HEK293 (cell line): ENCODE measurements around the gene KCNIP4.

Experiments used
- CTCF ChIA-PET: fragments of 350-600 bp; formaldehyde crosslinking; extraction: SDS; loops from one replicate; lab custom pipeline; 2021; ENCODE audit warnings: antibody characterized with exemption; lab: Yijun Ruan, JAX
- POLR2A ChIA-PET: fragments of 300-600 bp; formaldehyde crosslinking; extraction: SDS; loops from one replicate; lab custom pipeline; 2020; ENCODE audit warnings: antibody characterized with exemption, inconsistent platforms; lab: Yijun Ruan, JAX
- H3K27ac ChIP-seq: fragments of 200-500 bp; sonication (Bioruptor generic); 2 replicates; pipeline ENCODE4 v1.5.1; 2014; ENCODE audit warnings: low read depth, low read length, control low read depth, inconsistent platforms; ENCODE audit errors: extremely low read depth
- H3K36me3 ChIP-seq, 2 experiments: fragments of 200-500 bp in 1 of 2; sonication (Bioruptor generic) in 1 of 2; 1 replicate in 1 of 2; 2 replicates in 1 of 2; pipeline ENCODE4 v1.5.1; 2014 to 2017; ENCODE audit warnings: inconsistent platforms in 2 of 2, low read length in 2 of 2; ENCODE audit not compliant: control insufficient read depth in 2 of 2, insufficient read depth in 1 of 2
- H3K4me1 ChIP-seq: fragments of 200-500 bp; sonication (Bioruptor generic); 2 replicates; pipeline ENCODE4 v1.5.1; 2014; ENCODE audit warnings: mild to moderate bottlenecking, low read length, inconsistent platforms; ENCODE audit not compliant: control insufficient read depth, insufficient read depth
- H3K4me3 ChIP-seq: 2 replicates; pipeline ENCODE4 v1.5.1; 2011; ENCODE audit warnings: low read depth, mild to moderate bottlenecking, control low read depth, low read length, moderate library complexity
- H3K9me3 ChIP-seq: fragments of 200-500 bp; sonication (Bioruptor generic); 2 replicates; pipeline ENCODE4 v1.5.1; 2014; ENCODE audit warnings: low read depth, low read length, inconsistent platforms; ENCODE audit not compliant: control insufficient read depth, insufficient read depth
- REST ChIP-seq: fragments of 450-650 bp; formaldehyde crosslinking; IDR thresholded peaks from 2 replicates; pipeline ENCODE4 v1.5.1; 2016; ENCODE audit warnings: missing biosample characterization, missing genetic modification characterization
- YY2 ChIP-seq: fragments of 450-650 bp; formaldehyde crosslinking; IDR thresholded peaks from 2 replicates; pipeline ENCODE4 v1.5.1; 2016; ENCODE audit warnings: missing biosample characterization, missing genetic modification characterization
- ZBTB1 ChIP-seq: fragments of 450-650 bp; formaldehyde crosslinking; IDR thresholded peaks from 2 replicates; pipeline ENCODE4 v1.5.1; 2016; ENCODE audit warnings: missing biosample characterization, missing genetic modification characterization
- ZBTB10 ChIP-seq: fragments of 450-650 bp; formaldehyde crosslinking; IDR thresholded peaks from 2 replicates; pipeline ENCODE4 v1.5.1; 2016; ENCODE audit warnings: missing biosample characterization, missing genetic modification characterization
- ZBTB21 ChIP-seq: fragments of 450-650 bp; formaldehyde crosslinking; IDR thresholded peaks from 2 replicates; pipeline ENCODE4 v1.5.1; 2017; ENCODE audit warnings: missing biosample characterization, missing genetic modification characterization
- ZNF146 ChIP-seq: fragments of 450-650 bp; formaldehyde crosslinking; IDR thresholded peaks from 2 replicates; pipeline ENCODE4 v1.5.1; 2016; ENCODE audit warnings: missing biosample characterization, missing genetic modification characterization
- ZNF16 ChIP-seq: fragments of 450-650 bp; formaldehyde crosslinking; IDR thresholded peaks from 2 replicates; pipeline ENCODE4 v1.5.1; 2016; ENCODE audit warnings: low read depth, missing biosample characterization, missing genetic modification characterization
- ZNF341 ChIP-seq: fragments of 450-650 bp; formaldehyde crosslinking; IDR thresholded peaks from 2 replicates; pipeline ENCODE4; 2016; ENCODE audit warnings: low read depth, missing biosample characterization, missing genetic modification characterization
- ZNF394 ChIP-seq: fragments of 450-650 bp; formaldehyde crosslinking; IDR thresholded peaks from 2 replicates; pipeline ENCODE4 v1.5.1; 2016; ENCODE audit warnings: missing biosample characterization, missing genetic modification characterization, mild to moderate bottlenecking, moderate library complexity, borderline replicate concordance
- ZNF560 ChIP-seq: fragments of 450-650 bp; formaldehyde crosslinking; IDR thresholded peaks from 2 replicates; pipeline ENCODE4 v1.5.1; 2017; ENCODE audit warnings: missing biosample characterization, missing genetic modification characterization, borderline replicate concordance
- ZNF626 ChIP-seq: fragments of 450-650 bp; sonication (Bioruptor Pico); formaldehyde crosslinking; IDR thresholded peaks from 2 replicates; pipeline ENCODE4 v1.5.1; 2018; ENCODE audit warnings: missing biosample characterization, missing genetic modification characterization, inconsistent platforms
- ZNF658 ChIP-seq: fragments of 450-650 bp; formaldehyde crosslinking; IDR thresholded peaks from 2 replicates; pipeline ENCODE4; 2016; ENCODE audit warnings: missing biosample characterization, missing genetic modification characterization
- ZNF677 ChIP-seq: fragments of 450-650 bp; IDR thresholded peaks from 2 replicates; pipeline ENCODE4 v1.5.0; 2018; ENCODE audit warnings: missing biosample characterization, mild to moderate bottlenecking, missing genetic modification characterization, moderate library complexity
- ZSCAN30 ChIP-seq: fragments of 450-650 bp; IDR thresholded peaks from 2 replicates; pipeline ENCODE4 v1.5.1; 2018; ENCODE audit warnings: missing biosample characterization, mild to moderate bottlenecking, missing genetic modification characterization, moderate library complexity
- TF ChIP-seq, protein P1 (sequence below): fragments of 450-650 bp; formaldehyde crosslinking; IDR thresholded peaks from 2 replicates; pipeline ENCODE4 v1.5.1; 2017; ENCODE audit warnings: missing biosample characterization, missing genetic modification characterization
- TF ChIP-seq, protein P2 (sequence below): fragments of 450-650 bp; formaldehyde crosslinking; IDR thresholded peaks from 2 replicates; pipeline ENCODE4 v1.5.1; 2016; ENCODE audit warnings: missing biosample characterization, missing genetic modification characterization

Gene KCNIP4

GRCh38 chr4:21879187-21879586 lies 69.4 kb downstream of the KCNIP4 start:
- no peaks in the 10 kb centered on the region for H3K9me3 ChIP-seq
- ChIA-PET CTCF (no interaction called here), POLR2A (no interaction called here)
- TF ChIP-seq ZNF626 (tag by site-specific recombination) (no peak), REST (tag by site-specific recombination) (no peak), YY2 (tag by site-specific recombination) (no peak), ZNF677 (tag by site-specific recombination) (no peak), ZNF341 (no peak), ZBTB21 (tag by site-specific recombination) (no peak)
- no peak overlapping the region for H3K4me3 ChIP-seq
- H3K36me3 ChIP-seq, result no peaks in the 10 kb centered on the region
- H3K4me1 ChIP-seq, result no peaks in the 10 kb centered on the region
- no peak overlapping the region for H3K27ac ChIP-seq

DNA sequence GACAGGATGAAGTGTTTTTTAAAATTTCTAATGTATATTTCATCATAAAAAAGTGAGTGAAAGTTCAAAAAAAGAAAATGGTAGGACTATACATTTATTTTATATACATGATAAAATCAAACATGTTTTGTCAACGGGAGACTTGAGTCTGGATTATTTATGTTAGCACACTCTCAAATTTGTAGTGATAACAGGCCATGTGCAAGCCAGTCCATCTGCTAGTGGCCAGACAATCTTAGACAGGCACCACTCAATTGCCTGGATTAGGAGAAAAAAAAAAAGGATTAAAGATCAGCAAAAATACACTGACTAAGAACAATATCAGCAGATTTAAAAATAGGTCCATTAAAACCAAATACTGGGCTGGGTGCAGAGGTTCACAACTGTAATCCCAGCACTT lies 71.9 kb downstream of the KCNIP4 start:
- POLR2A ChIA-PET, result no interaction called here
- Histone ChIP-seq H3K4me1 (no peaks in the 10 kb centered on the region), H3K36me3 (no peaks in the 10 kb centered on the region), H3K9me3 (no peaks in the 10 kb centered on the region), H3K4me3 (no peak overlapping the region), H3K27ac (no peak overlapping the region)
- CTCF ChIA-PET, result no interaction called here
- TF ChIP-seq, protein P1, sequence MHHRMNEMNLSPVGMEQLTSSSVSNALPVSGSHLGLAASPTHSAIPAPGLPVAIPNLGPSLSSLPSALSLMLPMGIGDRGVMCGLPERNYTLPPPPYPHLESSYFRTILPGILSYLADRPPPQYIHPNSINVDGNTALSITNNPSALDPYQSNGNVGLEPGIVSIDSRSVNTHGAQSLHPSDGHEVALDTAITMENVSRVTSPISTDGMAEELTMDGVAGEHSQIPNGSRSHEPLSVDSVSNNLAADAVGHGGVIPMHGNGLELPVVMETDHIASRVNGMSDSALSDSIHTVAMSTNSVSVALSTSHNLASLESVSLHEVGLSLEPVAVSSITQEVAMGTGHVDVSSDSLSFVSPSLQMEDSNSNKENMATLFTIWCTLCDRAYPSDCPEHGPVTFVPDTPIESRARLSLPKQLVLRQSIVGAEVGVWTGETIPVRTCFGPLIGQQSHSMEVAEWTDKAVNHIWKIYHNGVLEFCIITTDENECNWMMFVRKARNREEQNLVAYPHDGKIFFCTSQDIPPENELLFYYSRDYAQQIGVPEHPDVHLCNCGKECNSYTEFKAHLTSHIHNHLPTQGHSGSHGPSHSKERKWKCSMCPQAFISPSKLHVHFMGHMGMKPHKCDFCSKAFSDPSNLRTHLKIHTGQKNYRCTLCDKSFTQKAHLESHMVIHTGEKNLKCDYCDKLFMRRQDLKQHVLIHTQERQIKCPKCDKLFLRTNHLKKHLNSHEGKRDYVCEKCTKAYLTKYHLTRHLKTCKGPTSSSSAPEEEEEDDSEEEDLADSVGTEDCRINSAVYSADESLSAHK, result no peak
- TF ChIP-seq, protein P2, sequence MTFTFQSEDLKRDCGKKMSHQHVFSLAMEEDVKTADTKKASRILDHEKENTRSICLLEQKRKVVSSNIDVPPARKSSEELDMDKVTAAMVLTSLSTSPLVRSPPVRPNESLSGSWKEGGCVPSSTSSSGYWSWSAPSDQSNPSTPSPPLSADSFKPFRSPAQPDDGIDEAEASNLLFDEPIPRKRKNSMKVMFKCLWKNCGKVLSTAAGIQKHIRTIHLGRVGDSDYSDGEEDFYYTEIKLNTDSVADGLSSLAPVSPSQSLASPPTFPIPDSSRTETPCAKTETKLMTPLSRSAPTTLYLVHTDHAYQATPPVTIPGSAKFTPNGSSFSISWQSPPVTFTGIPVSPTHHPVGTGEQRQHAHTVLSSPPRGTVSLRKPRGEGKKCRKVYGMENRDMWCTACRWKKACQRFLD (tag by site-specific recombination), result no peak
- no peak for TF ChIP-seq ZNF394
- TF ChIP-seq ZNF658, result no peak
- no peak for TF ChIP-seq ZNF146 (tag by site-specific recombination)
- no peak for TF ChIP-seq ZSCAN30 (tag by site-specific recombination)
- no peak for TF ChIP-seq ZBTB1
- TF ChIP-seq ZBTB10 (tag by site-specific recombination), result no peak
- no peak for TF ChIP-seq ZNF16 (tag by site-specific recombination)
- no peak for TF ChIP-seq ZNF560 (tag by site-specific recombination)
